ENCODE measurements around the gene RAD18. TPM values are rescaled to one million over a fixed set of nuclear protein-coding genes. Genes with fewer than 3 reads are reported as not detected.

Gene RAD18
- polyA plus RNA-seq, 3 donors = 1.9 to 6.9 (median 5.1) TPM

- no peak overlapping the region for H2AFZ ChIP-seq (ENCODE audit: insufficient read depth, low read depth, low read length, poor library complexity, severe bottlenecking)
- no peak overlapping the region for H3K9ac ChIP-seq (ENCODE audit: insufficient read depth, low read length, poor library complexity, severe bottlenecking)
- no peak overlapping the region for H3K4me2 ChIP-seq (replicated peaks; ENCODE audit: extremely low read depth, low read length, poor library complexity, severe bottlenecking)
- Mint-ChIP-seq H3K27me3 (ENCODE audit: low read depth in 3 of 3) (no peaks in the 10 kb centered on the region), H3K36me3 (peaks cover 55 to 76% of the 10 kb centered on the region in 2 donors), H3K27ac (no peak overlapping the region), H3K4me1 (no peaks in the 10 kb centered on the region), H3K9me3 (peaks cover 0 to 4% (median 2%) of the 10 kb centered on the region in 7 donors), H3K4me3 (no peak overlapping the region)
- DNase-seq = no peak
- intact Hi-C loops (cut with micrococcal nuclease) = no loop called here
- no peaks in the 10 kb centered on the region for H3K9me3 ChIP-seq (replicated peaks in 1 of 2; ENCODE audit: control insufficient read depth in 1 of 2, insufficient read depth in 1 of 2, low read length in 2 of 2)
- no peaks in the 10 kb centered on the region for H3K79me2 ChIP-seq (ENCODE audit: insufficient read depth, low read length)
- no peaks in the 10 kb centered on the region for H4K20me1 ChIP-seq (ENCODE audit: insufficient read depth, low read length)
- H3K36me3 ChIP-seq (replicated peaks in 1 of 2; ENCODE audit: control insufficient read depth in 1 of 2, insufficient read depth in 2 of 2, low read length in 2 of 2) = peaks cover 6 to 90% of the 10 kb centered on the region in 2 donors
- no CpG with 5 or more reads among the region's 3 CpGs for WGBS (ENCODE audit: insufficient coverage)
- no peak overlapping the region for H3K4me3 ChIP-seq (replicated peaks in 1 of 3; ENCODE audit: low read depth in 2 of 3, low read length in 3 of 3)
- H3K27me3 ChIP-seq (ENCODE audit: control insufficient read depth in 2 of 2, insufficient read depth in 2 of 2, low read length in 2 of 2) = no peaks in the 10 kb centered on the region
- no peak overlapping the region for H3K27ac ChIP-seq (ENCODE audit: low read depth in 1 of 2, low read length in 2 of 2)
- TF ChIP-seq CTCF (IDR thresholded peaks at IDR 0.05) = no peak
- H3K4me1 ChIP-seq (ENCODE audit: control insufficient read depth in 1 of 2, insufficient read depth in 2 of 2, low read length in 2 of 2) = no peaks in the 10 kb centered on the region
These were observed 81.1 kb downstream of the RAD18 start for GRCh38 chr3:8882171-8882593.

GRCh38 chr3:8879347-8879944 is 83.8 kb downstream of the RAD18 start:
- H3K27ac ChIP-seq (ENCODE audit: low read depth in 1 of 2, low read length in 2 of 2) = no peak overlapping the region
- no peaks in the 10 kb centered on the region for H4K20me1 ChIP-seq (ENCODE audit: insufficient read depth, low read length)
- H3K4me1 ChIP-seq (ENCODE audit: control insufficient read depth in 1 of 2, insufficient read depth in 2 of 2, low read length in 2 of 2) = no peaks in the 10 kb centered on the region
- H3K36me3 ChIP-seq (replicated peaks in 1 of 2; ENCODE audit: control insufficient read depth in 1 of 2, insufficient read depth in 2 of 2, low read length in 2 of 2) = peaks cover 6 to 73% of the 10 kb centered on the region in 2 donors
- no peaks in the 10 kb centered on the region for H3K27me3 ChIP-seq (ENCODE audit: control insufficient read depth in 2 of 2, insufficient read depth in 2 of 2, low read length in 2 of 2)
- DNase-seq = no peak
- WGBS (ENCODE audit: insufficient coverage) = 96% methylated on average over 3 of the region's 5 CpGs
- H3K79me2 ChIP-seq (ENCODE audit: insufficient read depth, low read length) = no peaks in the 10 kb centered on the region
- no peak overlapping the region for H2AFZ ChIP-seq (ENCODE audit: insufficient read depth, low read depth, low read length, poor library complexity, severe bottlenecking)
- no peaks in the 10 kb centered on the region for H3K9me3 ChIP-seq (replicated peaks in 1 of 2; ENCODE audit: control insufficient read depth in 1 of 2, insufficient read depth in 1 of 2, low read length in 2 of 2)
- TF ChIP-seq CTCF (IDR thresholded peaks at IDR 0.05) = no peak
- no peaks in the 10 kb centered on the region for H3K4me1 Mint-ChIP-seq
- H3K27ac Mint-ChIP-seq = no peak overlapping the region
- no peak overlapping the region for H3K4me3 ChIP-seq (replicated peaks in 1 of 3; ENCODE audit: low read depth in 2 of 3, low read length in 3 of 3)
- peaks cover 43 to 64% of the 10 kb centered on the region in 2 donors for H3K36me3 Mint-ChIP-seq
- H3K9me3 Mint-ChIP-seq = peaks cover 0 to 3% (median 1%) of the 10 kb centered on the region in 7 donors
- no peak overlapping the region for H3K4me2 ChIP-seq (replicated peaks; ENCODE audit: extremely low read depth, low read length, poor library complexity, severe bottlenecking)
- intact Hi-C loops (cut with micrococcal nuclease) = no loop called here
- H3K4me3 Mint-ChIP-seq = no peak overlapping the region
- H3K9ac ChIP-seq (ENCODE audit: insufficient read depth, low read length, poor library complexity, severe bottlenecking) = no peak overlapping the region
- H3K27me3 Mint-ChIP-seq (ENCODE audit: low read depth in 3 of 3) = no peaks in the 10 kb centered on the region

Data from CD14-positive monocyte (primary cell).